B cell (primary cell): ENCODE data around the gene TMEM250. TPM values are rescaled to one million over a fixed set of nuclear protein-coding genes. Genes with fewer than 3 reads are reported as not detected.

Source experiments
- ATAC-seq: fragments of 200-7000 bp; cut with Tn5 transposase; one replicate; pipeline ENCODE4 v1.10.0; 2021; ENCODE audit warnings: low read depth, mild to moderate bottlenecking, moderate number of reproducible peaks, moderate library complexity
- CTCF ChIA-PET: fragments of 350-600 bp; sonication (Branson Sonifier 250); formaldehyde crosslinking; loops from one replicate; lab custom pipeline; 2021; ENCODE audit warnings: antibody characterized with exemption, inconsistent platforms; lab: Charles Lee
- POLR2A ChIA-PET: fragments of 350-600 bp; sonication (Branson Sonifier 250); formaldehyde crosslinking; loops from one replicate; lab custom pipeline; 2021; ENCODE audit warnings: antibody characterized with exemption; lab: Charles Lee
- DNase-seq: peaks from one replicate; pipeline ENCODE4 v3.0.0; 2013
- H2AFZ ChIP-seq: 2 replicates; pipeline ENCODE4 v1.6.1; 2012; ENCODE audit warnings: mild to moderate bottlenecking, low read depth, low read length; ENCODE audit not compliant: insufficient read depth, poor library complexity, severe bottlenecking
- H3K27ac ChIP-seq, 2 donors: 1 replicate in 1 of 2; 2 replicates in 1 of 2; pipeline ENCODE4 v1.5.1; 2012 to 2013; ENCODE audit warnings: low read length in 2 of 2, mild to moderate bottlenecking in 2 of 2, moderate library complexity in 1 of 2
- H3K27me3 ChIP-seq, 4 experiments: fragments of 200-600 bp in 1 of 4; sonication (generic) in 1 of 4; replicated peaks in 1 of 4; 1 replicate in 2 of 4; 2 replicates in 2 of 4; pipeline versions ENCODE4 v1.6.1 to v1.7.0; 2013 to 2016; ENCODE audit warnings: low read length in 3 of 4, mild to moderate bottlenecking in 2 of 4, mixed read lengths in 1 of 4, moderate library complexity in 1 of 4; ENCODE audit not compliant: insufficient read depth in 4 of 4, control insufficient read depth in 3 of 4; ENCODE audit errors: control extremely low read depth in 1 of 4
- H3K36me3 ChIP-seq, 2 experiments: replicated peaks in 1 of 2; 1 replicate in 1 of 2; 2 replicates in 1 of 2; pipeline versions ENCODE4 v1.6.1 to v1.7.1; 2013; ENCODE audit warnings: low read length in 1 of 2; ENCODE audit not compliant: insufficient read depth in 2 of 2, control insufficient read depth in 1 of 2; ENCODE audit errors: control extremely low read depth in 1 of 2, extremely low read depth in 1 of 2
- H3K4me1 ChIP-seq, 2 donors: fragments of 200-600 bp in 1 of 2; sonication (generic) in 1 of 2; 1 replicate in 1 of 2; 2 replicates in 1 of 2; pipeline versions ENCODE4 v1.5.1 to v1.6.1; 2013 to 2017; ENCODE audit warnings: low read length in 2 of 2; ENCODE audit not compliant: control insufficient read depth in 2 of 2, insufficient read depth in 2 of 2
- H3K4me2 ChIP-seq: replicated peaks from 2 replicates; pipeline ENCODE3; 2012; ENCODE audit warnings: mild to moderate bottlenecking, low read depth, low read length; ENCODE audit not compliant: poor library complexity, severe bottlenecking
- H3K4me3 ChIP-seq, 5 experiments: fragments of 200-600 bp in 1 of 5; sonication (generic) in 1 of 5; 1 replicate in 3 of 5; 2 replicates in 2 of 5; pipeline versions ENCODE4 v1.5.1 to v1.7.0; 2011 to 2016; ENCODE audit warnings: low read length in 4 of 5, mild to moderate bottlenecking in 4 of 5, low read depth in 2 of 5, control low read depth in 1 of 5, moderate library complexity in 1 of 5; ENCODE audit not compliant: insufficient read depth in 1 of 5; ENCODE audit errors: control extremely low read depth in 1 of 5, extremely low read depth in 1 of 5
- H3K79me2 ChIP-seq: fragments of 200-600 bp; sonication (generic); one replicate; pipeline ENCODE4 v1.6.0; 2016; ENCODE audit warnings: low read length; ENCODE audit not compliant: control insufficient read depth, insufficient read depth
- H3K9ac ChIP-seq: fragments of 200-600 bp; sonication (generic); 2 replicates; pipeline ENCODE4 v1.6.1; 2017; ENCODE audit warnings: mild to moderate bottlenecking, low read length, moderate library complexity
- H3K9me3 ChIP-seq, 3 donors: one replicate each; pipeline versions ENCODE4 v1.6.1 to v1.7.1; 2013; ENCODE audit warnings: low read length in 2 of 3; ENCODE audit not compliant: control insufficient read depth in 2 of 3, insufficient read depth in 1 of 3; ENCODE audit errors: control extremely low read depth in 1 of 3
- H4K20me1 ChIP-seq: 2 replicates; pipeline ENCODE4 v1.6.0; 2012; ENCODE audit warnings: mild to moderate bottlenecking, low read length; ENCODE audit not compliant: insufficient read depth, control insufficient read depth, poor library complexity, severe bottlenecking
- H3K27ac Mint-ChIP-seq: one replicate; pipeline ENCODE4 v1.8.0; 2021; ENCODE audit warnings: mixed read lengths
- H3K27me3 Mint-ChIP-seq: one replicate; pipeline ENCODE4 v1.8.0; 2021; ENCODE audit warnings: mixed read lengths
- H3K4me1 Mint-ChIP-seq: one replicate; pipeline ENCODE4 v1.8.0; 2021; ENCODE audit warnings: mixed read lengths
- H3K4me3 Mint-ChIP-seq: one replicate; pipeline ENCODE4 v1.8.0; 2021; ENCODE audit warnings: mixed read lengths
- H3K9me3 Mint-ChIP-seq: one replicate; pipeline ENCODE4 v1.8.0; 2022; ENCODE audit warnings: mixed read lengths; ENCODE audit not compliant: insufficient read depth
- CTCF ChIP-seq: fragments of 200-600 bp; IDR thresholded peaks from one replicate; pipeline ENCODE4 v1.8.0; 2022; ENCODE audit warnings: antibody characterized with exemption, mild to moderate bottlenecking
- EZH2 ChIP-seq: IDR thresholded peaks from 2 replicates; pipeline ENCODE4 v1.6.1; 2012; ENCODE audit warnings: borderline replicate concordance, low read depth, mild to moderate bottlenecking, moderate library complexity, low read length; ENCODE audit not compliant: insufficient read depth, poor library complexity, severe bottlenecking
- WGBS: methylation state at CpG from one replicate; pipeline ENCODE4 v1.1.5; 2013; ENCODE audit warnings: missing lambda C conversion rate; ENCODE audit not compliant: insufficient coverage; 5-methylcytosine and 5-hydroxymethylcytosine counted together
- intact Hi-C: fragments of 100-400 bp; cut with micrococcal nuclease; formaldehyde crosslinking; loops from one replicate; pipeline ENCODE4 v1.10.0; 2022
- polyA plus RNA-seq: library from polyadenylated mRNA; depleted of rRNA; stranded (reverse); fragments of >200 nt; gene quantifications from 2 replicates; pipeline ENCODE4 v1.2.3, GENCODE V29; 2012
- total RNA-seq, 2 donors: library from RNA; stranded (reverse); fragments of 120-200 nt in 1 of 2; gene quantifications; 1 replicate in 1 of 2; 2 replicates in 1 of 2; pipeline versions ENCODE4 v1.2.3 to v1.2.4, GENCODE V29; 2013 to 2022

Gene TMEM250
- total and polyA plus RNA-seq, 2 donors (not counting 1 experiment from before 2014, with no cell fraction given) = 11.1 to 29.6 TPM

GRCh38 chr9:136108648-136109266 is 9.9 kb downstream of the TMEM250 start:
- Histone ChIP-seq H3K27ac (peak overlapping the region; percentile 30 to 34), H3K4me1 (peaks cover 27 to 40% of the 10 kb centered on the region in 2 donors), H3K9me3 (no peaks in the 10 kb centered on the region), H3K36me3 (no peaks in the 10 kb centered on the region), H2AFZ (peak overlapping the region; percentile 95), H3K4me2 (peak overlapping the region; percentile 98), H3K27me3 (peaks cover 0 to 3% (median 0%) of the 10 kb centered on the region in 4 experiments), H3K4me3 (peak overlapping the region in 4 of 5 experiments; percentile 47 to 72 (median 57)), H4K20me1 (no peaks in the 10 kb centered on the region), H3K79me2 (no peaks in the 10 kb centered on the region), H3K9ac (peak overlapping the region; percentile 68)
- peak overlapping the region; percentile 50 for H3K4me3 Mint-ChIP-seq
- ATAC-seq (no peak), DNase-seq (no peak)
- intact Hi-C loops = loop anchor here (1.0 kb wide), 1 partner anchor 10 kb away; the partner anchor contains the start of gene TMEM250
- no peaks in the 10 kb centered on the region for H3K9me3 Mint-ChIP-seq
- no peak for TF ChIP-seq EZH2
- TF ChIP-seq CTCF = no peak
- peaks cover 37% of the 10 kb centered on the region for H3K4me1 Mint-ChIP-seq
- H3K27me3 Mint-ChIP-seq = no peaks in the 10 kb centered on the region
- POLR2A ChIA-PET = interaction anchor here (2.5 kb wide), 1 partner anchor 9 kb away, joined by 15 read pairs; the partner anchor contains the start of gene TMEM250
- peak overlapping the region; percentile 15 for H3K27ac Mint-ChIP-seq
- CTCF ChIA-PET = interaction anchor here (1.3 to 1.5 kb wide), 5 partner anchors 9 to 140 kb away, joined by 3 to 11 read pairs (median 5); no protein-coding TSS in a partner anchor
- 83% methylated on average over 27 of the region's 27 CpGs for WGBS
